Mesendoderm (in vitro differentiated cells): Measurements from ENCODE around the gene F11R.
"Not testable (repeated sequence)": the region's sequence is repeated elsewhere in the genome, so short reads cannot be mapped to it uniquely, and the experiment has no call there.

Source experiments
- DNase-seq: peaks from one replicate; pipeline ENCODE4 v3.0.0; 2013
- H2AK5ac ChIP-seq: 2 replicates; pipeline ENCODE4 v1.6.1; 2013; ENCODE audit warnings: low read length, inconsistent platforms
- H2BK120ac ChIP-seq: 2 replicates; pipeline ENCODE4 v1.6.1; 2013; ENCODE audit warnings: low read depth, mild to moderate bottlenecking, low read length, moderate library complexity, mixed read lengths
- H2BK15ac ChIP-seq: replicated peaks from 2 replicates; pipeline ENCODE4 v1.6.1; 2013; ENCODE audit warnings: low read depth, mild to moderate bottlenecking, moderate library complexity
- H2BK5ac ChIP-seq: 2 replicates; pipeline ENCODE4 v1.6.1; 2013; ENCODE audit warnings: low read length, inconsistent platforms
- H3K18ac ChIP-seq: 2 replicates; pipeline ENCODE4 v1.6.1; 2013; ENCODE audit warnings: mild to moderate bottlenecking, low read length, mixed read lengths
- H3K23ac ChIP-seq: one replicate; pipeline ENCODE4 v1.6.1; 2013; ENCODE audit warnings: low read length
- H3K27ac ChIP-seq: 2 replicates; pipeline ENCODE4 v1.5.1; 2013; ENCODE audit warnings: low read depth, mild to moderate bottlenecking, inconsistent platforms, low read length, moderate library complexity
- H3K27me3 ChIP-seq: 2 replicates; pipeline ENCODE4 v1.6.1; 2013; ENCODE audit warnings: low read length, control low read depth, mild to moderate bottlenecking, inconsistent platforms; ENCODE audit not compliant: insufficient read depth, poor library complexity
- H3K36me3 ChIP-seq: 2 replicates; pipeline ENCODE4 v1.6.1; 2013; ENCODE audit warnings: low read length, inconsistent platforms; ENCODE audit not compliant: control insufficient read depth, insufficient read depth
- H3K4ac ChIP-seq: one replicate; pipeline ENCODE4 v1.6.1; 2013; ENCODE audit warnings: low read depth, mild to moderate bottlenecking, low read length, moderate library complexity
- H3K4me1 ChIP-seq: 2 replicates; pipeline ENCODE4 v1.6.1; 2013; ENCODE audit warnings: low read depth, low read length, inconsistent platforms; ENCODE audit not compliant: control insufficient read depth
- H3K4me2 ChIP-seq: 2 replicates; pipeline ENCODE4 v1.6.1; 2013; ENCODE audit warnings: low read length
- H3K4me3 ChIP-seq: 2 replicates; pipeline ENCODE4 v1.5.1; 2013; ENCODE audit warnings: mild to moderate bottlenecking, low read length
- H3K56ac ChIP-seq: one replicate; pipeline ENCODE4 v1.6.1; 2013; ENCODE audit warnings: low read length
- H3K79me1 ChIP-seq: 2 replicates; pipeline ENCODE4 v1.6.1; 2013; ENCODE audit warnings: low read length, inconsistent platforms
- H3K79me2 ChIP-seq: 2 replicates; pipeline ENCODE4 v1.6.1; 2013; ENCODE audit warnings: mild to moderate bottlenecking, low read length; ENCODE audit not compliant: control insufficient read depth, insufficient read depth
- H3K9ac ChIP-seq: 2 replicates; pipeline ENCODE4 v1.6.1; 2013; ENCODE audit warnings: low read length, inconsistent platforms
- H4K5ac ChIP-seq: one replicate; pipeline ENCODE4 v1.6.1; 2013; ENCODE audit warnings: low read length
- H4K8ac ChIP-seq: one replicate; pipeline ENCODE4 v1.6.1; 2013; ENCODE audit warnings: low read depth, mild to moderate bottlenecking, control low read depth, low read length, moderate library complexity
- WGBS: extraction: QIAGEN DNeasy Blood & Tissue Kit; methylation state at CpG from one replicate; pipeline ENCODE4 v1.1.7; 2013; ENCODE audit warnings: low lambda C conversion rate, missing lambda C conversion rate; ENCODE audit not compliant: insufficient coverage; ENCODE audit errors: extremely low coverage; 5-methylcytosine and 5-hydroxymethylcytosine counted together

The F11R gene

GRCh38 chr1:160950657-160951056 is 70.3 kb downstream of the F11R start:
- H3K18ac ChIP-seq, result peak overlapping the region; percentile 15
- H3K79me1 ChIP-seq, result no peaks in the 10 kb centered on the region
- H4K5ac ChIP-seq, result no peak overlapping the region
- H3K36me3 ChIP-seq, result no peaks in the 10 kb centered on the region
- H3K4me3 ChIP-seq, result no peak overlapping the region
- no peak overlapping the region for H3K27ac ChIP-seq
- no peak for DNase-seq
- no CpG with 5 or more reads among the region's 3 CpGs for WGBS
- H2BK15ac ChIP-seq, result no peak overlapping the region
- H3K79me2 ChIP-seq, result no peaks in the 10 kb centered on the region
- peaks cover 9% of the 10 kb centered on the region for H3K4me1 ChIP-seq
- no peak overlapping the region for H3K23ac ChIP-seq
- peak overlapping the region; percentile 7 for H2AK5ac ChIP-seq
- H3K27me3 ChIP-seq, result no peaks in the 10 kb centered on the region
- peak overlapping the region; percentile 0 for H2BK120ac ChIP-seq
- no peak overlapping the region for H3K4ac ChIP-seq
- peak overlapping the region; percentile 70 for H3K56ac ChIP-seq
- H3K4me2 ChIP-seq, result no peak overlapping the region
- H3K9ac ChIP-seq, result peak overlapping the region; percentile 53
- peak overlapping the region; percentile 82 for H2BK5ac ChIP-seq
- no peak overlapping the region for H4K8ac ChIP-seq

GRCh38 chr1:160949881-160950280 is 71.1 kb downstream of the F11R start:
- WGBS, result no CpG with 5 or more reads among the region's 2 CpGs
- no peaks in the 10 kb centered on the region for H3K27me3 ChIP-seq
- H3K36me3 ChIP-seq, result no peaks in the 10 kb centered on the region
- no peak for DNase-seq
- H4K5ac ChIP-seq, result no peak overlapping the region
- H2BK120ac ChIP-seq, result no peak overlapping the region
- peak overlapping the region; percentile 66 for H2AK5ac ChIP-seq
- no peak overlapping the region for H3K4me2 ChIP-seq
- peaks cover 9% of the 10 kb centered on the region for H3K4me1 ChIP-seq
- H4K8ac ChIP-seq, result no peak overlapping the region
- no peak overlapping the region for H2BK15ac ChIP-seq
- H2BK5ac ChIP-seq, result peak overlapping the region; percentile 82
- peak overlapping the region; percentile 38 for H3K4ac ChIP-seq
- peak overlapping the region; percentile 36 for H3K27ac ChIP-seq
- H3K23ac ChIP-seq, result no peak overlapping the region
- H3K56ac ChIP-seq, result peak overlapping the region; percentile 70
- H3K9ac ChIP-seq, result peak overlapping the region; percentile 53
- H3K79me1 ChIP-seq, result no peaks in the 10 kb centered on the region
- H3K18ac ChIP-seq, result peak overlapping the region; percentile 15
- H3K4me3 ChIP-seq, result no peak overlapping the region
- H3K79me2 ChIP-seq, result no peaks in the 10 kb centered on the region

GRCh38 chr1:160949216-160949880 is 71.6 kb downstream of the F11R start:
- not testable (repeated sequence) for H2BK5ac ChIP-seq, H3K79me2 ChIP-seq, H3K27ac ChIP-seq, H3K23ac ChIP-seq, H3K4ac ChIP-seq, H2BK120ac ChIP-seq, H2BK15ac ChIP-seq, H3K9ac ChIP-seq, H2AK5ac ChIP-seq, H4K8ac ChIP-seq, H3K56ac ChIP-seq, H3K4me1 ChIP-seq, H3K27me3 ChIP-seq, H3K79me1 ChIP-seq, H3K4me3 ChIP-seq, H3K4me2 ChIP-seq, H4K5ac ChIP-seq, H3K18ac ChIP-seq, H3K36me3 ChIP-seq
- DNase-seq, result peak; percentile 80
- WGBS, result no CpG with 5 or more reads among the region's 7 CpGs

- not testable (repeated sequence) for H3K4ac ChIP-seq, H3K27ac ChIP-seq, H3K27me3 ChIP-seq, H2BK15ac ChIP-seq, H3K23ac ChIP-seq, H2AK5ac ChIP-seq, H3K79me2 ChIP-seq, H3K79me1 ChIP-seq, H2BK120ac ChIP-seq, H3K4me1 ChIP-seq, H4K8ac ChIP-seq, H3K4me2 ChIP-seq, H3K9ac ChIP-seq, H2BK5ac ChIP-seq, H3K4me3 ChIP-seq, H4K5ac ChIP-seq, H3K18ac ChIP-seq, H3K36me3 ChIP-seq
- peak overlapping the region; percentile 65 for H3K56ac ChIP-seq
- DNase-seq, result peak; percentile 88
- no CpG with 5 or more reads among the region's 7 CpGs for WGBS
These were observed 73.7 kb downstream of the F11R start for GRCh38 chr1:160947174-160947759.

GRCh38 chr1:160945881-160946280 is 75.1 kb downstream of the F11R start:
- not testable (repeated sequence) for DNase-seq

More at GRCh38 chr1:160945881-160946280, 75.1 kb downstream of the F11R start:
- H4K8ac ChIP-seq, H3K18ac ChIP-seq, H3K56ac ChIP-seq, H3K9ac ChIP-seq, H2AK5ac ChIP-seq, H3K79me1 ChIP-seq, H2BK15ac ChIP-seq, H3K23ac ChIP-seq, H3K27ac ChIP-seq, H3K79me2 ChIP-seq, H2BK5ac ChIP-seq, H3K4me1 ChIP-seq, H3K27me3 ChIP-seq, H3K36me3 ChIP-seq, H3K4me3 ChIP-seq, H3K4ac ChIP-seq, H3K4me2 ChIP-seq, H4K5ac ChIP-seq, H2BK120ac ChIP-seq: not testable (repeated sequence)
- no CpG with 5 or more reads among the region's 6 CpGs for WGBS
